Breast epithelium (tissue), 4 donors: ENCODE measurements around the gene GRPR. TPM values are rescaled to one million over a fixed set of nuclear protein-coding genes. Genes with fewer than 3 reads are reported as not detected.

Source experiments
- DNase-seq, 2 donors: peaks; one replicate each; pipeline ENCODE4 v3.0.0-alpha.2; 2019; ENCODE audit warnings: low spot score in 2 of 2
- H3K27ac ChIP-seq, 2 donors: fragments of 200-600 bp; sonication (generic) in 1 of 2; one replicate each; pipeline ENCODE4 v1.5.1; 2016 to 2019; ENCODE audit warnings: mild to moderate bottlenecking in 1 of 2
- H3K27me3 ChIP-seq, 2 donors: fragments of 200-600 bp; sonication (generic) in 1 of 2; one replicate each; pipeline versions ENCODE4 v1.5.1 to v1.6.0; 2017 to 2019; ENCODE audit warnings: control low read depth in 1 of 2, mild to moderate bottlenecking in 1 of 2
- H3K36me3 ChIP-seq: fragments of 200-600 bp; one replicate; pipeline ENCODE4 v1.5.1; 2019
- H3K4me1 ChIP-seq, 2 donors: fragments of 200-600 bp; sonication (generic); one replicate each; pipeline ENCODE4 v1.5.1; 2016 to 2019; ENCODE audit warnings: control low read depth in 1 of 2
- H3K4me3 ChIP-seq, 3 donors: fragments of 200-600 bp; sonication (generic); 1 replicate in 2 of 3; 2 replicates in 1 of 3; pipeline ENCODE4 v1.5.1; 2016 to 2019; ENCODE audit warnings: mild to moderate bottlenecking in 3 of 3, moderate library complexity in 2 of 3
- H3K9me3 ChIP-seq, 2 donors: fragments of 200-600 bp; sonication (generic) in 1 of 2; one replicate each; pipeline ENCODE4 v1.5.1; 2016 to 2019; ENCODE audit warnings: control low read depth in 1 of 2
- POLR2A ChIP-seq: fragments of 450-650 bp; IDR thresholded peaks from one replicate; pipeline ENCODE4 v1.6.1; 2016; ENCODE audit warnings: antibody characterized with exemption, mild to moderate bottlenecking, moderate library complexity
- POLR2AphosphoS5 ChIP-seq, 3 donors: sonication (generic); formaldehyde crosslinking; IDR thresholded peaks; one replicate each; pipeline ENCODE4 v1.6.1; 2017; ENCODE audit warnings: antibody characterized with exemption in 3 of 3
- intact Hi-C: fragments of 100-400 bp; cut with DNase I; formaldehyde crosslinking; loops from one replicate; pipeline ENCODE4 v1.15.1; 2023; ENCODE audit warnings: low total_unique reads
- total RNA-seq, 3 donors: library from RNA; depleted of rRNA; stranded (reverse); fragments of >200 nt; gene quantifications; one replicate each; pipeline ENCODE4 v1.1.0, GENCODE V29; 2016
- TF ChIP-seq, protein P1 (sequence below), 3 donors: fragments of 450-650 bp; IDR thresholded peaks; one replicate each; pipeline ENCODE4 v1.5.1; 2016 to 2017; ENCODE audit warnings: antibody characterized with exemption in 3 of 3, mild to moderate bottlenecking in 3 of 3, moderate library complexity in 3 of 3

Gene GRPR
- total RNA-seq, 3 donors from 2014 or later: 5.3 to 6.2 TPM; not detected in 1

DNA sequence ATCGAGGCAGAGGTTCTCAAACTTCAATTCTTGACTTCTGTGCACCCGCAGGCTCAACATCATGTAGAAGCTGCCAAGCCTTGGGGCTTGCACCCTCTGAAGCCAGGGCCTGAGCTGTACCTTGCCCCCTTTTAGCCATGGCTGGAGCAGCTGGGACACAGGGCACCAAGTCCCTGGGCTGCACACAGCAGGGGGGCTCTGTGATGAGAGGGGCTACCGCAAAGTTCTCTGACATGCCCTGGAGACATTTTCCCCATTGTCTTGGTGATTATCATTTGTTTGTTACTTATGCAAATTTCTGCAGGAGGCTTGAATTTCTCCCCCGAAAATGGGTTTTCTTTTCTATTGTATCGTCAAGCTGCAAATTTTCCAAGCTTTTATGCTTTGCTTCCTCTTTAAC, 39.0 kb downstream of the GRPR start:
- DNase-seq: no peak
- peaks cover 0 to 32% of the 10 kb centered on the region in 2 donors for H3K27me3 ChIP-seq
- H3K27ac ChIP-seq: no peak overlapping the region
- H3K4me3 ChIP-seq: no peak overlapping the region
- TF ChIP-seq POLR2A: no peak
- no peak for TF ChIP-seq POLR2AphosphoS5 (IDR thresholded peaks at IDR 0.05)
- TF ChIP-seq, protein P1, sequence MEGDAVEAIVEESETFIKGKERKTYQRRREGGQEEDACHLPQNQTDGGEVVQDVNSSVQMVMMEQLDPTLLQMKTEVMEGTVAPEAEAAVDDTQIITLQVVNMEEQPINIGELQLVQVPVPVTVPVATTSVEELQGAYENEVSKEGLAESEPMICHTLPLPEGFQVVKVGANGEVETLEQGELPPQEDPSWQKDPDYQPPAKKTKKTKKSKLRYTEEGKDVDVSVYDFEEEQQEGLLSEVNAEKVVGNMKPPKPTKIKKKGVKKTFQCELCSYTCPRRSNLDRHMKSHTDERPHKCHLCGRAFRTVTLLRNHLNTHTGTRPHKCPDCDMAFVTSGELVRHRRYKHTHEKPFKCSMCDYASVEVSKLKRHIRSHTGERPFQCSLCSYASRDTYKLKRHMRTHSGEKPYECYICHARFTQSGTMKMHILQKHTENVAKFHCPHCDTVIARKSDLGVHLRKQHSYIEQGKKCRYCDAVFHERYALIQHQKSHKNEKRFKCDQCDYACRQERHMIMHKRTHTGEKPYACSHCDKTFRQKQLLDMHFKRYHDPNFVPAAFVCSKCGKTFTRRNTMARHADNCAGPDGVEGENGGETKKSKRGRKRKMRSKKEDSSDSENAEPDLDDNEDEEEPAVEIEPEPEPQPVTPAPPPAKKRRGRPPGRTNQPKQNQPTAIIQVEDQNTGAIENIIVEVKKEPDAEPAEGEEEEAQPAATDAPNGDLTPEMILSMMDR (IDR thresholded peaks at IDR 0.05): no peak
- H3K9me3 ChIP-seq: no peaks in the 10 kb centered on the region
- H3K4me1 ChIP-seq: no peaks in the 10 kb centered on the region
- no peaks in the 10 kb centered on the region for H3K36me3 ChIP-seq
- intact Hi-C loops: no loop called here

DNA sequence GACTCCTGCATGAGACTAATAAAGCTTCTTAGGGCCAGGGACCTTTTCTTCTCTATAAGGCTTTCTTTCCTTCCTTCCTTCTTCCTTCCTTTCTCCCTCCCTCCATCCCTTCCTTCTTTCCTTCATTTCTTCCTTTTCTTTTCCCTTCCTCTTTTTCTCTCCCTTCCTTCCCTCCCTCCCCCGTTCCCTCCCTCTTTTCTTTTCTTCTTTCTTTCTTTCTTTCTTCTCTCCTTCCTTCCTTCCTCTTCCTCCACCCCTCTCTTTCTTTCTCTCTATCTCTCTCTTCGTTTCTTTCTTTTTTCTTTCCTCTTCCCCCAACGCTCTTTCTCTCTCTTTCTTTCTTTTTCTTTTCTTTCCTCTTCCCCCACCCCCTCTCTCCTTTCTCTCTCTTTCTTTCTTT, 41.4 kb downstream of the GRPR start:
- no peak overlapping the region for H3K4me3 ChIP-seq
- no peak overlapping the region for H3K27ac ChIP-seq
- no peaks in the 10 kb centered on the region for H3K9me3 ChIP-seq
- intact Hi-C loops: no loop called here
- peaks cover 0 to 54% of the 10 kb centered on the region in 2 donors for H3K27me3 ChIP-seq
- H3K36me3 ChIP-seq: no peaks in the 10 kb centered on the region
- no peak for TF ChIP-seq POLR2A
- TF ChIP-seq, protein P1 (IDR thresholded peaks at IDR 0.05): no peak
- no peak for TF ChIP-seq POLR2AphosphoS5 (IDR thresholded peaks at IDR 0.05)
- H3K4me1 ChIP-seq: no peaks in the 10 kb centered on the region
- no peak for DNase-seq

DNA sequence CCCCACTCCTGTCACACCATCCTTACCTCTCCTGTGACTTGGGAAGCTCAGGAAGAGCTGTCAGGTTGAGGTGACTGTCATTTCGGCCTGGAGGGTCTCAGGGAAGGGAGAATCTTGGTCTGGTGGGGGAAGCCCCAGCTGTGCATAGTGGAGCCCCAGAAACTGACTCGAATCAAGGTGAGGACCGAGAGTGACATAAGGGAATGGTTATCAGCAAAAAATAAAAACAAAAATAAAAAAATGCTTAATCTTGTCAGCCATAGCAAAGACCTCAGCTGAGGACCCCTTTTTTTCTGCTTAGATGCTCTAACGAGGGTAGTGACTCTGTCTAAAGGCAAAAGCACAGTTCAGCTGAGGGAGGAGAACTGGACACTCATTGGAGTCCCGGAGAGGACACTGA, 43.8 kb downstream of the GRPR start, which contains the start of gene MAGEB17:
TSS of gene MAGEB17 (plus strand) at position 301 of the 400 bp plus-strand sequence. CDS start 2,902 bp downstream, outside the sequence.
- no peak within 1 kb of the TSS for H3K27ac ChIP-seq
- DNase-seq: no peak
- TF ChIP-seq POLR2AphosphoS5 (IDR thresholded peaks at IDR 0.05): no peak
- TF ChIP-seq POLR2A: no peak
- TF ChIP-seq, protein P1 (IDR thresholded peaks at IDR 0.05): no peak
- H3K9me3 ChIP-seq: no peaks in the 10 kb centered on the region
- H3K4me1 ChIP-seq: no peaks in the 10 kb centered on the region
- no peaks in the 10 kb centered on the region for H3K36me3 ChIP-seq
- peaks cover 0 to 51% of the 10 kb centered on the region in 2 donors for H3K27me3 ChIP-seq
- no peak within 1 kb of the TSS for H3K4me3 ChIP-seq
- intact Hi-C loops: no loop called here

DNA sequence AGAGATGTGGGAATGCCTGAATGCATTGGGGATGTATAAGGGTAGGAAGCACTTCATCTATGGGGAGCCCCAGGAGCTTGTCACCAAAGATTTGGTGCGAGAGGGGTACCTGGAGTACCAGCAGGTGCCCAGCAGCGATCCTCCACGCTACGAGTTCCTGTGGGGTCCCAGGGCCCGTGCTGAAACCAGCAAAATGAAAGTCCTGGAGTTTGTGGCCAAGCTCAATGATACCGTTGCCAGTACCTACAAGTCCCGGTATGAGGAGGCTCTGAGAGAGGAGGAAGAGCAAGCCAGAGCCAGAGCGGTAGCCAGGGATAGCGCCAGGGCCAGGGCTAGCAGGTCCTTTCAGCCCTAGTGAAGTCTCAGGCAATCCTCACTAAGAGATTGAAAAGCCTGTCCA, 47.7 kb downstream of the GRPR start:
- no peak overlapping the region for H3K4me3 ChIP-seq

DNA sequence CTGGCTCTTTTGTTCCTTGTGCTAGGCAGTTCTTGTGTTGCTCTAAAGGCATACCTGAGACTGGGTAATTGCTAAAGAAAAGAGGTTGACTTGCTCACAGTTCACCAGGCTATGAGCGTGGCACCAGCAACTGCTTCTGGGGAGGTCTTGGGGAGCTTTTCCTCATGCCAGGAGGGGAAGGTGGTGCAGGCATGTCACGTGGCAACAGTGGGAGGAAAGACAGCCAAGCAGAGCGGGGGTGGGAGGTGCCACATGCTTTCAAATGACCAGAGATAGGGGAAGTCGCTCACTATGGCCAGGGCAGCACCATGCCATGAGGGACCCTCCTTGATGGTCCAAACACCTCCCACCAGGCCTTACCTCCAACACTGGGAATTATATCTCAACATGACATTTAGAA, 48.6 kb downstream of the GRPR start:
- intact Hi-C loops: no loop called here
- no peaks in the 10 kb centered on the region for H3K36me3 ChIP-seq
- TF ChIP-seq POLR2A (no peak), POLR2AphosphoS5 (IDR thresholded peaks at IDR 0.05) (no peak)
- TF ChIP-seq, protein P1 (IDR thresholded peaks at IDR 0.05): no peak
- H3K9me3 ChIP-seq: no peaks in the 10 kb centered on the region
- no peaks in the 10 kb centered on the region for H3K4me1 ChIP-seq
- no peak for DNase-seq
- peaks cover 0 to 44% of the 10 kb centered on the region in 2 donors for H3K27me3 ChIP-seq
- H3K4me3 ChIP-seq: no peak overlapping the region
- H3K27ac ChIP-seq: no peak overlapping the region

More for the DNA sequence above, 47.7 kb downstream of the GRPR start:
- DNase-seq: no peak
- Histone ChIP-seq H3K4me1 (no peaks in the 10 kb centered on the region), H3K36me3 (no peaks in the 10 kb centered on the region), H3K27ac (no peak overlapping the region), H3K27me3 (peaks cover 0 to 47% of the 10 kb centered on the region in 2 donors), H3K9me3 (no peaks in the 10 kb centered on the region)
- TF ChIP-seq POLR2AphosphoS5 (IDR thresholded peaks at IDR 0.05) (no peak), POLR2A (no peak)
- TF ChIP-seq, protein P1 (IDR thresholded peaks at IDR 0.05): no peak
- intact Hi-C loops: no loop called here
